ENCODE data around the gene GLO1. TPM values are rescaled to one million over a fixed set of nuclear protein-coding genes. Genes with fewer than 3 reads are reported as not detected.

The GLO1 gene
- 100 to 1,000 TPM; 132 to 133 TPM for total RNA-seq

- Mint-ChIP-seq H3K36me3 (peaks cover 30% of the 10 kb centered on the region), H3K27me3 (peaks cover 9% of the 10 kb centered on the region), H3K4me3 (peak within 1 kb of the TSS; percentile 82), H3K27ac (peak within 1 kb of the TSS; percentile 79), H3K4me1 (ENCODE audit: low read depth) (peaks cover 37% of the 10 kb centered on the region), H3K9me3 (peaks cover 10% of the 10 kb centered on the region)
- ChIA-PET CTCF (interaction anchor here (1.0 kb wide), 1 partner anchor 18 kb away, joined by 3 read pairs; no protein-coding TSS in a partner anchor), POLR2A (interaction anchor here (0.6 to 1.4 kb wide), 4 partner anchors 10 to 298 kb away, joined by 3 to 5 read pairs (median 4); no protein-coding TSS in a partner anchor)
- peak; percentile 98 for DNase-seq
- intact Hi-C loops (cut with micrococcal nuclease), result loop anchor here (1.0 to 2.0 kb wide), 3 partner anchors 11 to 412 kb away; partner anchors contain the start of genes BTBD9 and SAYSD1
Observed at GRCh38 chr6:38702558-38703397, at the start of gene GLO1. Gene GLO1, minus strand, starts transcription at chr6:38703145. Its CDS starts 91 bp downstream, at chr6:38703054.

GRCh38 chr6:38750968-38751615 lies 48.1 kb upstream of the GLO1 start:
- DNase-seq, result peak; percentile 47
- ChIA-PET CTCF (no interaction called here), POLR2A (no interaction called here)
- H3K9me3 Mint-ChIP-seq, result no peaks in the 10 kb centered on the region
- H3K27me3 Mint-ChIP-seq, result peaks cover 7% of the 10 kb centered on the region
- intact Hi-C loops (cut with micrococcal nuclease), result no loop called here
- no peak overlapping the region for H3K27ac Mint-ChIP-seq
- H3K4me1 Mint-ChIP-seq (ENCODE audit: low read depth), result peaks cover 21% of the 10 kb centered on the region
- no peak overlapping the region for H3K4me3 Mint-ChIP-seq
- H3K36me3 Mint-ChIP-seq, result no peaks in the 10 kb centered on the region

GRCh38 chr6:38749473-38749872 lies 46.5 kb upstream of the GLO1 start:
- Mint-ChIP-seq H3K36me3 (no peaks in the 10 kb centered on the region), H3K27ac (no peak overlapping the region), H3K4me3 (no peak overlapping the region), H3K27me3 (peaks cover 19% of the 10 kb centered on the region), H3K9me3 (no peaks in the 10 kb centered on the region), H3K4me1 (ENCODE audit: low read depth) (peaks cover 14% of the 10 kb centered on the region)
- DNase-seq, result no peak
- CTCF ChIA-PET, result no interaction called here
- POLR2A ChIA-PET, result no interaction called here
- intact Hi-C loops (cut with micrococcal nuclease), result loop anchor here (2.0 kb wide), 1 partner anchor 77 kb away; no protein-coding TSS in a partner anchor

GRCh38 chr6:38739532-38739931 lies 36.6 kb upstream of the GLO1 start:
- Mint-ChIP-seq H3K4me3 (no peak overlapping the region), H3K27me3 (peaks cover 25% of the 10 kb centered on the region), H3K27ac (no peak overlapping the region), H3K4me1 (ENCODE audit: low read depth) (no peaks in the 10 kb centered on the region), H3K9me3 (peaks cover 3% of the 10 kb centered on the region), H3K36me3 (no peaks in the 10 kb centered on the region)
- no peak for DNase-seq
- ChIA-PET POLR2A (no interaction called here), CTCF (interaction anchor here (1.4 kb wide), 1 partner anchor 20 kb away, joined by 4 read pairs; no protein-coding TSS in a partner anchor)
- intact Hi-C loops (cut with micrococcal nuclease), result no loop called here

- intact Hi-C loops (cut with micrococcal nuclease), result no loop called here
- H3K4me1 Mint-ChIP-seq (ENCODE audit: low read depth), result no peaks in the 10 kb centered on the region
- H3K27me3 Mint-ChIP-seq, result peaks cover 21% of the 10 kb centered on the region
- no peak overlapping the region for H3K27ac Mint-ChIP-seq
- no peak overlapping the region for H3K4me3 Mint-ChIP-seq
- DNase-seq, result no peak
- H3K9me3 Mint-ChIP-seq, result peaks cover 3% of the 10 kb centered on the region
- CTCF ChIA-PET, result no interaction called here
- H3K36me3 Mint-ChIP-seq, result no peaks in the 10 kb centered on the region
- POLR2A ChIA-PET, result no interaction called here
Observed at GRCh38 chr6:38738261-38738660, 35.3 kb upstream of the GLO1 start.

GRCh38 chr6:38736951-38737350 lies 34.0 kb upstream of the GLO1 start:
- no peak overlapping the region for H3K27ac Mint-ChIP-seq
- ChIA-PET CTCF (no interaction called here), POLR2A (no interaction called here)
- DNase-seq, result no peak
- no peaks in the 10 kb centered on the region for H3K4me1 Mint-ChIP-seq (ENCODE audit: low read depth)
- peaks cover 3% of the 10 kb centered on the region for H3K9me3 Mint-ChIP-seq
- intact Hi-C loops (cut with micrococcal nuclease), result no loop called here
- no peaks in the 10 kb centered on the region for H3K36me3 Mint-ChIP-seq
- no peak overlapping the region for H3K4me3 Mint-ChIP-seq
- H3K27me3 Mint-ChIP-seq, result peaks cover 21% of the 10 kb centered on the region

- H3K27ac Mint-ChIP-seq, result no peak overlapping the region
- CTCF ChIA-PET, result no interaction called here
- intact Hi-C loops (cut with micrococcal nuclease), result no loop called here
- H3K36me3 Mint-ChIP-seq, result no peaks in the 10 kb centered on the region
- no peak overlapping the region for H3K4me3 Mint-ChIP-seq
- DNase-seq, result no peak
- peaks cover 6% of the 10 kb centered on the region for H3K27me3 Mint-ChIP-seq
- peaks cover under 1% of the 10 kb centered on the region for H3K9me3 Mint-ChIP-seq
- peaks cover 6% of the 10 kb centered on the region for H3K4me1 Mint-ChIP-seq (ENCODE audit: low read depth)
- POLR2A ChIA-PET, result no interaction called here
Observed at GRCh38 chr6:38730140-38730862, 27.4 kb upstream of the GLO1 start.

GRCh38 chr6:38728203-38728602 lies 25.3 kb upstream of the GLO1 start:
- POLR2A ChIA-PET, result no interaction called here

GRCh38 chr6:38725414-38726183 lies 22.7 kb upstream of the GLO1 start:
- CTCF ChIA-PET, result no interaction called here
- peaks cover 8% of the 10 kb centered on the region for H3K4me1 Mint-ChIP-seq (ENCODE audit: low read depth)
- no peak overlapping the region for H3K27ac Mint-ChIP-seq
- no peaks in the 10 kb centered on the region for H3K9me3 Mint-ChIP-seq
- DNase-seq, result peak; percentile 30
- no peak overlapping the region for H3K4me3 Mint-ChIP-seq
- peaks cover 6% of the 10 kb centered on the region for H3K27me3 Mint-ChIP-seq
- H3K36me3 Mint-ChIP-seq, result no peaks in the 10 kb centered on the region
- intact Hi-C loops (cut with micrococcal nuclease), result no loop called here
- POLR2A ChIA-PET, result interaction anchor here (0.9 to 1.1 kb wide), 2 partner anchors 10 to 28 kb away, joined by 3 read pairs; no protein-coding TSS in a partner anchor

More at GRCh38 chr6:38728203-38728602, 25.3 kb upstream of the GLO1 start:
- H3K4me1 Mint-ChIP-seq (ENCODE audit: low read depth), result peaks cover 8% of the 10 kb centered on the region
- DNase-seq, result no peak
- no peaks in the 10 kb centered on the region for H3K36me3 Mint-ChIP-seq
- peaks cover 2% of the 10 kb centered on the region for H3K27me3 Mint-ChIP-seq
- intact Hi-C loops (cut with micrococcal nuclease), result no loop called here
- CTCF ChIA-PET, result no interaction called here
- H3K9me3 Mint-ChIP-seq, result no peaks in the 10 kb centered on the region
- H3K27ac Mint-ChIP-seq, result no peak overlapping the region
- H3K4me3 Mint-ChIP-seq, result no peak overlapping the region

- peaks cover 15% of the 10 kb centered on the region for H3K27me3 Mint-ChIP-seq
- ChIA-PET POLR2A (no interaction called here), CTCF (no interaction called here)
- H3K27ac Mint-ChIP-seq, result no peak overlapping the region
- DNase-seq, result no peak
- H3K9me3 Mint-ChIP-seq, result no peaks in the 10 kb centered on the region
- H3K36me3 Mint-ChIP-seq, result no peaks in the 10 kb centered on the region
- intact Hi-C loops (cut with micrococcal nuclease), result no loop called here
- no peak overlapping the region for H3K4me3 Mint-ChIP-seq
- peaks cover 8% of the 10 kb centered on the region for H3K4me1 Mint-ChIP-seq (ENCODE audit: low read depth)
Observed at GRCh38 chr6:38724343-38724742, 21.4 kb upstream of the GLO1 start.

GRCh38 chr6:38723783-38724182 lies 20.8 kb upstream of the GLO1 start:
- no peaks in the 10 kb centered on the region for H3K9me3 Mint-ChIP-seq
- CTCF ChIA-PET, result no interaction called here
- POLR2A ChIA-PET, result no interaction called here

More at GRCh38 chr6:38723783-38724182, 20.8 kb upstream of the GLO1 start:
- Mint-ChIP-seq H3K4me1 (ENCODE audit: low read depth) (peaks cover 8% of the 10 kb centered on the region), H3K36me3 (no peaks in the 10 kb centered on the region), H3K27ac (no peak overlapping the region), H3K4me3 (no peak overlapping the region), H3K27me3 (peaks cover 21% of the 10 kb centered on the region)
- DNase-seq, result no peak
- intact Hi-C loops (cut with micrococcal nuclease), result no loop called here

All from activated CD4-positive, alpha-beta memory T cell treated with anti-CD3 and anti-CD28 coated beads for 36 hours (primary cell).